Osteocyte (in vitro differentiated cells): ENCODE measurements around the gene ERICH6B. TPM values are rescaled to one million over a fixed set of nuclear protein-coding genes. Genes with fewer than 3 reads are reported as not detected.

ENCODE experiments used
- DNase-seq: peaks from one replicate; pipeline ENCODE4 v3.0.0; 2021; ENCODE audit warnings: mixed read lengths; ENCODE audit not compliant: unreplicated experiment; ENCODE audit errors: extremely low spot score
- H3K27ac Mint-ChIP-seq: one replicate; pipeline ENCODE4 v1.8.0; 2021; ENCODE audit warnings: mild to moderate bottlenecking, mixed read lengths; ENCODE audit not compliant: unreplicated experiment
- H3K27me3 Mint-ChIP-seq: one replicate; pipeline ENCODE4 v1.8.0; 2021; ENCODE audit warnings: mixed read lengths; ENCODE audit not compliant: unreplicated experiment
- H3K36me3 Mint-ChIP-seq: one replicate; pipeline ENCODE4 v1.8.0; 2021; ENCODE audit warnings: mixed read lengths; ENCODE audit not compliant: unreplicated experiment
- H3K4me1 Mint-ChIP-seq: one replicate; pipeline ENCODE4 v1.8.0; 2021; ENCODE audit warnings: mixed read lengths; ENCODE audit not compliant: unreplicated experiment
- H3K4me3 Mint-ChIP-seq: one replicate; pipeline ENCODE4 v1.8.0; 2021; ENCODE audit warnings: mild to moderate bottlenecking, moderate library complexity, mixed read lengths; ENCODE audit not compliant: unreplicated experiment
- H3K9me3 Mint-ChIP-seq: one replicate; pipeline ENCODE4 v1.8.0; 2021; ENCODE audit warnings: mixed read lengths; ENCODE audit not compliant: unreplicated experiment
- total RNA-seq: library from RNA; stranded (reverse); gene quantifications from 2 replicates; pipeline ENCODE4 v1.2.1, GENCODE V29; 2021
- TF ChIP-seq, protein P1 (sequence below): fragments of 200-600 bp; sonication (generic); IDR thresholded peaks from 2 replicates; pipeline ENCODE4 v1.5.0; 2021; ENCODE audit warnings: antibody characterized with exemption, mild to moderate bottlenecking, moderate library complexity

Gene ERICH6B
- total RNA-seq, 1 donor from 2014 or later: not detected

DNA sequence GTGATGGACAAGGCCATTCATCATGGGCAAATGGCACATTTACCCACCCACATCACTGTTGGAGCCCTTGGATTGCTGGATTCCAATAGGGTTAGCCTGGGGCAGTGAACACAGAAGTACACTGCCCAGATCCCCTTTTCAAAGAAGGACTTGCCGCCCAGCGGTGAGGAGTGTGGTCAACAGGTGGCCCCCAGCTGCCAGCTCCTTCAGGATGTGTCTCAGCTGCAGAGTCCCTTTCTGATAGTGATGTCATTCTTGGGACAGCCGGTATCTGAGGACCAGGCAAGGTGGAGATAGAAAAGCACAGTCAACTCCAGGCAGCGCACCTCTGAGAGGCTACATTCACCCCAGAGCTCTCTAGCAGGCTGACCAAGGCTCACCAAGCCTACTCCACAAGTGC, 16.9 kb downstream of the ERICH6B start:
- Mint-ChIP-seq H3K4me1 (no peaks in the 10 kb centered on the region), H3K27me3 (peaks cover 57% of the 10 kb centered on the region), H3K9me3 (no peaks in the 10 kb centered on the region), H3K27ac (no peak overlapping the region), H3K36me3 (no peaks in the 10 kb centered on the region), H3K4me3 (no peak overlapping the region)
- no peak for DNase-seq
- TF ChIP-seq, protein P1, sequence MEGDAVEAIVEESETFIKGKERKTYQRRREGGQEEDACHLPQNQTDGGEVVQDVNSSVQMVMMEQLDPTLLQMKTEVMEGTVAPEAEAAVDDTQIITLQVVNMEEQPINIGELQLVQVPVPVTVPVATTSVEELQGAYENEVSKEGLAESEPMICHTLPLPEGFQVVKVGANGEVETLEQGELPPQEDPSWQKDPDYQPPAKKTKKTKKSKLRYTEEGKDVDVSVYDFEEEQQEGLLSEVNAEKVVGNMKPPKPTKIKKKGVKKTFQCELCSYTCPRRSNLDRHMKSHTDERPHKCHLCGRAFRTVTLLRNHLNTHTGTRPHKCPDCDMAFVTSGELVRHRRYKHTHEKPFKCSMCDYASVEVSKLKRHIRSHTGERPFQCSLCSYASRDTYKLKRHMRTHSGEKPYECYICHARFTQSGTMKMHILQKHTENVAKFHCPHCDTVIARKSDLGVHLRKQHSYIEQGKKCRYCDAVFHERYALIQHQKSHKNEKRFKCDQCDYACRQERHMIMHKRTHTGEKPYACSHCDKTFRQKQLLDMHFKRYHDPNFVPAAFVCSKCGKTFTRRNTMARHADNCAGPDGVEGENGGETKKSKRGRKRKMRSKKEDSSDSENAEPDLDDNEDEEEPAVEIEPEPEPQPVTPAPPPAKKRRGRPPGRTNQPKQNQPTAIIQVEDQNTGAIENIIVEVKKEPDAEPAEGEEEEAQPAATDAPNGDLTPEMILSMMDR: no peak

DNA sequence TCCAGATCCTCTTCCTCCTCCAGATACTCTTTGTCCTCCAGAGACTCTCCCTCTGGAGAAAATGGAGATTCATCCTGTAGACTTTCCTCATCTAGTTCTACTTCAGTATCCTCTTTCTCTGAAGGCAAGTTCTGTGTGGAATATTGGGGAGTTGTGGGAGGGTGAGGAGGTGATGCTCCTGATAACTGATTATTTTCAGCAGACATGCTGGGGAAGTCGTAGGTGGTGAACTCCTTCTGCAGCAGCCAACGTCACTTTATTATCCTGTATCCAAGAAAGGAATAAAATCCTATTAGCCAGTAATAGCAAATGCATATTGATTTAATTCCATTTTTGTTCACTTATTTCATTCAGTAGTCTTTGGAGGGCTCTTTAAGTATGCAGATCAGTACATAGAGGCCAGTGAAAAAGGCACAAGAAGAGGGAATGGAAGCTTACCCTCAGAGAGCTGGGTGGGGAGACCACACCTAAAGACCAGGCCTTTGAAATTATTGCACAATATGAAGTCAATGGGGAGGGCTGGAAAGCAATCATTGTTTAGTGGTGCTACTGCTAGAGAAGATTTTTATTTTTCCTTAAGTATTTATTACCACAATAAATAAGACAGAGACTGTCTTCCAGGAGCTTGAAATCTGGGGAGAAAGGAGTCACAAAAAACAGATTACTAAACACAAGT, 18.6 kb downstream of the ERICH6B start:
- Mint-ChIP-seq H3K4me1 (no peaks in the 10 kb centered on the region), H3K36me3 (no peaks in the 10 kb centered on the region), H3K4me3 (no peak overlapping the region), H3K27me3 (peaks cover 47% of the 10 kb centered on the region), H3K27ac (no peak overlapping the region), H3K9me3 (no peaks in the 10 kb centered on the region)
- no peak for DNase-seq
- TF ChIP-seq, protein P1: no peak

DNA sequence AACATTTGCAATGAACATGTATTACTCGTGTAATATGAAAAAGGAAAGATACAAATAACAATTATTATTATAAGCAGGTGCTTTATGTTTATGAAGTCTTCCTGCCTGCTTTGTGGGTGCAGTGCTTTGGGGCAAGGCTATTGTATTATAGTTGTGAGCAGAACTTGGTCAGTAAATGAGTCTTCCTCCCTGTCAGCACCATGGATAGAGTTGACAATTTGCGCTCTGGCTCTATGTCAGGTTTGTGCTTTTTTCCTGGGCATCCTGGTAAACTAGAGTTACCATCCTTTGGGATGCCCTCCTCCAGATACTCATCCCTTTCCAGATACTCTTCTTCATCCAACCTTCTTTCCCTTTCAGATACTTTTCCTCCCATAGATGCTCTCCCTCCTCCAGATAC, 19.6 kb downstream of the ERICH6B start:
- no peaks in the 10 kb centered on the region for H3K4me1 Mint-ChIP-seq
- no peak overlapping the region for H3K4me3 Mint-ChIP-seq
- H3K36me3 Mint-ChIP-seq: no peaks in the 10 kb centered on the region
- TF ChIP-seq, protein P1: no peak
- no peak overlapping the region for H3K27ac Mint-ChIP-seq
- DNase-seq: no peak
- peaks cover 46% of the 10 kb centered on the region for H3K27me3 Mint-ChIP-seq
- no peaks in the 10 kb centered on the region for H3K9me3 Mint-ChIP-seq

DNA sequence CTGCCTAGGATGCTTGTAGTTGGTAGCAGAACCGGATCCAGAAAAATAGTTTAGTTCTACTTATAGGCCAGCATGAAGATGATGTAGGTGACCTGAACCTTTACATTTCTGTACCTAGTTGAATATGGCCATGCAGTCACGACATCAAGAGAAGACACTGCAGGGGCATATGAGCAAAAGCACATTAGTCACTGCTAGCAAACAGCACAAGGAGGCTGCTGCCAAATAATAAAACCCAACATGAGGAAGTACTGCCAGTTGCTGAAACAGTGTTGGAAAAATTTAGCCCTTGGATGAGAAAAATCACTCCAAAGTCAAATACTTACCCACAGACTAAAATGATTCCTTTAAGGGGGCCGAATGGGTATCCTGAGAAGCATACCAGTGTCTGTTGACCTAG, 20.8 kb downstream of the ERICH6B start:
- no peaks in the 10 kb centered on the region for H3K36me3 Mint-ChIP-seq
- TF ChIP-seq, protein P1: no peak
- H3K4me1 Mint-ChIP-seq: no peaks in the 10 kb centered on the region
- DNase-seq: no peak
- H3K27me3 Mint-ChIP-seq: peaks cover 39% of the 10 kb centered on the region
- no peak overlapping the region for H3K27ac Mint-ChIP-seq
- no peaks in the 10 kb centered on the region for H3K9me3 Mint-ChIP-seq
- H3K4me3 Mint-ChIP-seq: no peak overlapping the region

DNA sequence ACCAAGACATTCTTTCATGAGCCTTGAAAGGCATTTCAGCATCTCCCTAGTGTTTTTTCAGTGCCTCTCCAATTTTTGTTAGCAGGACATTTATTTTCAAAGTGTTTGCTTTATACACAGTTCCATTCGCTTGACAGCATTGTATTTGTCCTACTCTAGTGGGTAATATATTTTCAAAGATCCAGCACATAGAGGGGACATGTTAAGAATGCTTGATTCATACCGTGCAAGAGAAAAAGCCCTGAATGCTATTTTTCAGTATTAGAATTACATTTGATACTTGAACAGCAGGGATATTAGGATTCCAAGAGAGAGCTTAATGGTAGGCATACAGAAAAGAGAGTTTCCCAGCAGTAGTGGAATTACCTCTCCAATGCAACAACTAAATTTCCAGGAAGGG, 21.3 kb downstream of the ERICH6B start:
- Mint-ChIP-seq H3K27ac (no peak overlapping the region), H3K36me3 (no peaks in the 10 kb centered on the region), H3K9me3 (no peaks in the 10 kb centered on the region), H3K4me1 (no peaks in the 10 kb centered on the region), H3K27me3 (peaks cover 34% of the 10 kb centered on the region), H3K4me3 (no peak overlapping the region)
- TF ChIP-seq, protein P1: no peak
- no peak for DNase-seq
